Activated CD4-positive, alpha-beta T cell treated with anti-CD3 and anti-CD28 coated beads, Interleukin-2, amount 50 U/mL, for 4 hours (primary cell): ENCODE results near the gene LDB2.

Experiments
- DNase-seq, 2 experiments: peaks; one replicate each; pipeline ENCODE4 v3.0.0-alpha.2; 2020

Gene LDB2

DNA sequence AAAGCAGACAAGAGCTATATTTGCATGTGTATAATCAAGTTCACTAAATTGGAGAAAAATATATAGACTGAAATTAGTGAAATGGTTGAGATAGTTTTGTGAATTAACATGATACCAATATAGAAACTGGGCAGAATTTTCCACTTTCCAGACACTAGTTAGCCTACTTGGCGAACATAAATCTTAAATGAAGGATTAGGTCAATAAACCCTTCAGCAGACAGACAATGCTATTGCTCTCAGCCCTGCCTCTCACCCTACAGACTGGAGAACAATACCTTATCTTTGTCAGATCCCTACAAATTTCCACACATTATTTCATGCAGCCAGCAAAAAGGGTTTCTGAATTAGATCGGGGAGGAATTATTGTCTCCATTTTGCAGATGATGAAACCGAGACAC is 435.8 kb downstream of the LDB2 start:
- DNase-seq: no peak

- DNase-seq: no peak
Observed at GRCh38 chr4:16461362-16461761, 437.1 kb downstream of the LDB2 start.

GRCh38 chr4:16457944-16458343 is 440.5 kb downstream of the LDB2 start:
- DNase-seq: no peak
